ENCODE results near the gene HDAC11. TPM values are rescaled to one million over a fixed set of nuclear protein-coding genes. Genes with fewer than 3 reads are reported as not detected.

The HDAC11 gene
- total and polyA plus RNA-seq, 4 donors = 12.3 to 17.3 (median 15.0) TPM

- Histone ChIP-seq H3K4me3 (no peak overlapping the region), H3K36me3 (ENCODE audit: control insufficient read depth in 4 of 4, insufficient read depth in 4 of 4, low read length in 4 of 4) (no peaks in the 10 kb centered on the region), H3K27ac (ENCODE audit: low read depth in 1 of 2, low read length in 1 of 2) (no peak overlapping the region), H3K4me1 (ENCODE audit: control insufficient read depth in 5 of 5, insufficient read depth in 5 of 5, low read length in 5 of 5) (peaks cover 0 to 26% (median 3%) of the 10 kb centered on the region in 5 donors), H3K9ac (ENCODE audit: insufficient read depth in 1 of 2, low read length in 2 of 2) (no peak overlapping the region), H3K27me3 (ENCODE audit: control insufficient read depth in 3 of 3, insufficient read depth in 3 of 3, low read length in 2 of 3) (no peaks in the 10 kb centered on the region), H3K9me3 (ENCODE audit: control insufficient read depth in 4 of 4, insufficient read depth in 3 of 4, low read length in 3 of 4) (no peaks in the 10 kb centered on the region)
- DNase-seq (no peak), ATAC-seq (ENCODE audit: insufficient read depth, low FRiP score) (no peak)
- WGBS, 2 donors = 81 to 84% methylated on average over 9 of the region's 9 CpGs
- TF ChIP-seq CTCF (IDR thresholded peaks at IDR 0.05; ENCODE audit: control extremely low read depth, extremely low read depth) = no peak
Observed at GRCh38 chr3:13538520-13539291, 58.6 kb downstream of the HDAC11 start.

GRCh38 chr3:13539292-13539638, 59.2 kb downstream of the HDAC11 start:
- no peak overlapping the region for H3K9ac ChIP-seq (ENCODE audit: insufficient read depth in 1 of 2, low read length in 2 of 2)
- peaks cover 0 to 26% (median 3%) of the 10 kb centered on the region in 5 donors for H3K4me1 ChIP-seq (ENCODE audit: control insufficient read depth in 5 of 5, insufficient read depth in 5 of 5, low read length in 5 of 5)
- H3K4me3 ChIP-seq = no peak overlapping the region
- H3K27ac ChIP-seq (ENCODE audit: low read depth in 1 of 2, low read length in 1 of 2) = no peak overlapping the region
- no peak for TF ChIP-seq CTCF (IDR thresholded peaks at IDR 0.05; ENCODE audit: control extremely low read depth, extremely low read depth)
- no peaks in the 10 kb centered on the region for H3K36me3 ChIP-seq (ENCODE audit: control insufficient read depth in 4 of 4, insufficient read depth in 4 of 4, low read length in 4 of 4)
- DNase-seq (peak in 1 of 3 donors; percentile 56), ATAC-seq (ENCODE audit: insufficient read depth, low FRiP score) (no peak)
- no peaks in the 10 kb centered on the region for H3K27me3 ChIP-seq (ENCODE audit: control insufficient read depth in 3 of 3, insufficient read depth in 3 of 3, low read length in 2 of 3)
- 81 to 93% methylated on average over 5 of the region's 5 CpGs for WGBS, 2 donors
- H3K9me3 ChIP-seq (ENCODE audit: control insufficient read depth in 4 of 4, insufficient read depth in 3 of 4, low read length in 3 of 4) = no peaks in the 10 kb centered on the region

GRCh38 chr3:13539671-13540070, 59.6 kb downstream of the HDAC11 start:
- Histone ChIP-seq H3K27me3 (ENCODE audit: control insufficient read depth in 3 of 3, insufficient read depth in 3 of 3, low read length in 2 of 3) (no peaks in the 10 kb centered on the region), H3K9me3 (ENCODE audit: control insufficient read depth in 4 of 4, insufficient read depth in 3 of 4, low read length in 3 of 4) (no peaks in the 10 kb centered on the region), H3K9ac (ENCODE audit: insufficient read depth in 1 of 2, low read length in 2 of 2) (no peak overlapping the region), H3K4me3 (no peak overlapping the region), H3K36me3 (ENCODE audit: control insufficient read depth in 4 of 4, insufficient read depth in 4 of 4, low read length in 4 of 4) (no peaks in the 10 kb centered on the region), H3K4me1 (ENCODE audit: control insufficient read depth in 5 of 5, insufficient read depth in 5 of 5, low read length in 5 of 5) (peaks cover 0 to 26% (median 3%) of the 10 kb centered on the region in 5 donors), H3K27ac (ENCODE audit: low read depth in 1 of 2, low read length in 1 of 2) (no peak overlapping the region)
- DNase-seq (no peak), ATAC-seq (ENCODE audit: insufficient read depth, low FRiP score) (no peak)
- 80 to 82% methylated on average over 8 of the region's 8 CpGs for WGBS, 2 donors
- TF ChIP-seq CTCF (IDR thresholded peaks at IDR 0.05; ENCODE audit: control extremely low read depth, extremely low read depth) = no peak

Measured in lung (tissue), 12 donors.